ENCODE data around the gene HAUS3. TPM values are rescaled to one million over a fixed set of nuclear protein-coding genes. Genes with fewer than 3 reads are reported as not detected.

The HAUS3 gene
- total and polyA plus RNA-seq, 2 of the 13 experiments (the other 11 are each of a cell fraction or from before 2014, with no cell fraction given): 3.9 to 12.6 TPM

GRCh38 chr4:2212831-2213230, 29.1 kb downstream of the HAUS3 start (continued):
- TF ChIP-seq, protein P1, sequence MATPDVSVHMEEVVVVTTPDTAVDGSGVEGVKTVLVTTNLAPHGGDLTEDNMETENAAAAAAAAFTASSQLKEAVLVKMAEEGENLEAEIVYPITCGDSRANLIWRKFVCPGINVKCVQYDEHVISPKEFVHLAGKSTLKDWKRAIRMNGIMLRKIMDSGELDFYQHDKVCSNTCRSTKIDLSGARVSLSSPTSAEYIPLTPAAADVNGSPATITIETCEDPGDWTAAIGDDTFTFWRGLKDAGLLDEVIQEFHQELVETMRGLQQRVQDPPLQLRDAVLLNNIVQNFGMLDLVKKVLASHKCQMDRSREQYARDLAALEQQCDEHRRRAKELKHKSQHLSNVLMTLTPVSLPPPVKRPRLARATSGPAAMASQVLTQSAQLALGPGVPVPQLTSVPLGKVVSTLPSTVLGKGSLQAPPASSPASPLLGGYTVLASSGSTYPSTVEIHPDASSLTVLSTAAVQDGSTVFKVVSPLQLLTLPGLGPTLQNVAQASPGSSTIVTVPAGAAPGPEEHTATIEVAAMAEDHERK (CRISPR knock-in tag; IDR thresholded peaks at IDR 0.05; ENCODE audit: low read depth): no peak
- TF ChIP-seq, protein P2, sequence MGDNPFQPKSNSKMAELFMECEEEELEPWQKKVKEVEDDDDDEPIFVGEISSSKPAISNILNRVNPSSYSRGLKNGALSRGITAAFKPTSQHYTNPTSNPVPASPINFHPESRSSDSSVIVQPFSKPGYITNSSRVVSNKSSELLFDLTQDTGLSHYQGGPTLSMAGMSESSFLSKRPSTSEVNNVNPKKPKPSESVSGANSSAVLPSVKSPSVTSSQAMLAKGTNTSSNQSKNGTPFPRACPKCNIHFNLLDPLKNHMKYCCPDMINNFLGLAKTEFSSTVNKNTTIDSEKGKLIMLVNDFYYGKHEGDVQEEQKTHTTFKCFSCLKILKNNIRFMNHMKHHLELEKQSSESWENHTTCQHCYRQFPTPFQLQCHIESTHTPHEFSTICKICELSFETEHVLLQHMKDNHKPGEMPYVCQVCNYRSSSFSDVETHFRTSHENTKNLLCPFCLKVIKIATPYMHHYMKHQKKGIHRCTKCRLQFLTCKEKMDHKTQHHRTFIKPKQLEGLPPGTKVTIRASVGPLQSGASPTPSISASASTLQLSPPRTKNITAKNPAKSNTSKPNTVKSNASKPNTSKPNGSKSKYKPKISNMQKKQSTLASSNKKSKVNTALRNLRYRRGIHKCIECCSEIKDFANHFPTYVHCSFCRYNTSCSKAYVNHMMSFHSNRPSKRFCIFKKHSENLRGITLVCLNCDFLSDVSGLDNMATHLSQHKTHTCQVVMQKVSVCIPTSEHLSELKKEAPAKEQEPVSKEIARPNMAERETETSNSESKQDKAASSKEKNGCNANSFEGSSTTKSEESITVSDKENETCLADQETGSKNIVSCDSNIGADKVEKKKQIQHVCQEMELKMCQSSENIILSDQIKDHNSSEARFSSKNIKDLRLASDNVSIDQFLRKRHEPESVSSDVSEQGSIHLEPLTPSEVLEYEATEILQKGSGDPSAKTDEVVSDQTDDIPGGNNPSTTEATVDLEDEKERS (CRISPR knock-in tag; IDR thresholded peaks at IDR 0.05): no peak
- TF ChIP-seq HNRNPH1 (optimal IDR thresholded peaks at IDR 0.05; ENCODE audit: low read depth, low read length) (no peak), ZNF292 (CRISPR knock-in tag; IDR thresholded peaks at IDR 0.05; ENCODE audit: borderline replicate concordance, low read depth) (no peak), JARID2 (CRISPR knock-in tag; IDR thresholded peaks at IDR 0.05; ENCODE audit: insufficient replicate concordance) (no peak), HMGA1 (CRISPR knock-in tag; conservative IDR thresholded peaks at IDR 0.05) (no peak), ZNF570 (CRISPR knock-in tag; IDR thresholded peaks at IDR 0.05; ENCODE audit: borderline replicate concordance) (no peak), ZNF556 (CRISPR knock-in tag; IDR thresholded peaks at IDR 0.05; ENCODE audit: borderline replicate concordance) (no peak), ZBTB43 (CRISPR knock-in tag; conservative IDR thresholded peaks at IDR 0.05) (no peak)
- TF ChIP-seq, protein P3, sequence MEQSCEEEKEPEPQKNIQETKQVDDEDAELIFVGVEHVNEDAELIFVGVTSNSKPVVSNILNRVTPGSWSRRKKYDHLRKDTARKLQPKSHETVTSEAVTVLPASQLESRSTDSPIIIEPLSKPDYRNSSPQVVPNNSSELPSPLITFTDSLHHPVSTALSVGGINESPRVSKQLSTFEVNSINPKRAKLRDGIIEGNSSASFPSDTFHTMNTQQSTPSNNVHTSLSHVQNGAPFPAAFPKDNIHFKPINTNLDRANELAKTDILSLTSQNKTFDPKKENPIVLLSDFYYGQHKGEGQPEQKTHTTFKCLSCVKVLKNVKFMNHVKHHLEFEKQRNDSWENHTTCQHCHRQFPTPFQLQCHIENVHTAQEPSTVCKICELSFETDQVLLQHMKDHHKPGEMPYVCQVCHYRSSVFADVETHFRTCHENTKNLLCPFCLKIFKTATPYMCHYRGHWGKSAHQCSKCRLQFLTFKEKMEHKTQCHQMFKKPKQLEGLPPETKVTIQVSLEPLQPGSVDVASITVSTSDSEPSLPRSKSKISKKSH (CRISPR knock-in tag; IDR thresholded peaks at IDR 0.05; ENCODE audit: borderline replicate concordance): no peak
- TF ChIP-seq, protein P4, sequence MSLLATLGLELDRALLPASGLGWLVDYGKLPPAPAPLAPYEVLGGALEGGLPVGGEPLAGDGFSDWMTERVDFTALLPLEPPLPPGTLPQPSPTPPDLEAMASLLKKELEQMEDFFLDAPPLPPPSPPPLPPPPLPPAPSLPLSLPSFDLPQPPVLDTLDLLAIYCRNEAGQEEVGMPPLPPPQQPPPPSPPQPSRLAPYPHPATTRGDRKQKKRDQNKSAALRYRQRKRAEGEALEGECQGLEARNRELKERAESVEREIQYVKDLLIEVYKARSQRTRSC (CRISPR knock-in tag; IDR thresholded peaks at IDR 0.05; ENCODE audit: low read depth): no peak

All from HepG2 (cell line).